ENCODE measurements around the gene CAB39.

DNA sequence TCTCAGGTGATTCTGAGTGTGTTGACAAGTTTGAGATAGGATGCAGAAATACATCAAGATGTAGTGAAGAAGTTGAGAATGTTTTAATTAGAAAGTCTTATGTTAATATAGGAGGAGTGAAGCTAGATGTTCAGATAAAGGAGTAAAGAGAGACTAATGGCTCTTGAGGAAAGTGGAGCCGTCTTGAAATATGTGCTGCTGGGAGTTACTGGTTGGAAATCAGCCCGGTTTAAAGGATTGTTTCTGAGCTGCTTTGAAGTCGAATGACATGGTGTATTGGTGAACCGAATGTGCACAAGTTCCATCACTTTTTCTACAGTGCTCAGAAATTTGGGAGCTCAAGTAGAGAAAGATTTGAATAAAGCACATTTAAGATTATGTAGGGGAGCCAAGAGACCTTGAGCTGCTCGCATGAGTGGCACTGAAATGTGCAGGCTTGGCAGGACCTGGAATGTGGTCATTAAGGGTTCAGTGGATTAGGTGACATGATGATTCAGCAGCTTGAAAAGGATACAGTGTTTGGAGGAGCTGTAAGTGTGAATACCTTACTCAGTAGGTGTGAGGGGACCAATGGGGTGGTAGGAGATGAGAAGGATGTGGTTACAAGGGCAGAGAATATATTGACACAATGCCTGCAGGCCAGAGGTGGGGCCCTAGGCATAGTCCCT lies 68.6 kb downstream of the CAB39 start:
- TF ChIP-seq, protein P1, sequence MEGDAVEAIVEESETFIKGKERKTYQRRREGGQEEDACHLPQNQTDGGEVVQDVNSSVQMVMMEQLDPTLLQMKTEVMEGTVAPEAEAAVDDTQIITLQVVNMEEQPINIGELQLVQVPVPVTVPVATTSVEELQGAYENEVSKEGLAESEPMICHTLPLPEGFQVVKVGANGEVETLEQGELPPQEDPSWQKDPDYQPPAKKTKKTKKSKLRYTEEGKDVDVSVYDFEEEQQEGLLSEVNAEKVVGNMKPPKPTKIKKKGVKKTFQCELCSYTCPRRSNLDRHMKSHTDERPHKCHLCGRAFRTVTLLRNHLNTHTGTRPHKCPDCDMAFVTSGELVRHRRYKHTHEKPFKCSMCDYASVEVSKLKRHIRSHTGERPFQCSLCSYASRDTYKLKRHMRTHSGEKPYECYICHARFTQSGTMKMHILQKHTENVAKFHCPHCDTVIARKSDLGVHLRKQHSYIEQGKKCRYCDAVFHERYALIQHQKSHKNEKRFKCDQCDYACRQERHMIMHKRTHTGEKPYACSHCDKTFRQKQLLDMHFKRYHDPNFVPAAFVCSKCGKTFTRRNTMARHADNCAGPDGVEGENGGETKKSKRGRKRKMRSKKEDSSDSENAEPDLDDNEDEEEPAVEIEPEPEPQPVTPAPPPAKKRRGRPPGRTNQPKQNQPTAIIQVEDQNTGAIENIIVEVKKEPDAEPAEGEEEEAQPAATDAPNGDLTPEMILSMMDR (IDR thresholded peaks at IDR 0.05), result no peak
- no peak for TF ChIP-seq POLR2A (IDR thresholded peaks at IDR 0.05)
